Measurements from ENCODE around the gene LEUTX.

The LEUTX gene

DNA sequence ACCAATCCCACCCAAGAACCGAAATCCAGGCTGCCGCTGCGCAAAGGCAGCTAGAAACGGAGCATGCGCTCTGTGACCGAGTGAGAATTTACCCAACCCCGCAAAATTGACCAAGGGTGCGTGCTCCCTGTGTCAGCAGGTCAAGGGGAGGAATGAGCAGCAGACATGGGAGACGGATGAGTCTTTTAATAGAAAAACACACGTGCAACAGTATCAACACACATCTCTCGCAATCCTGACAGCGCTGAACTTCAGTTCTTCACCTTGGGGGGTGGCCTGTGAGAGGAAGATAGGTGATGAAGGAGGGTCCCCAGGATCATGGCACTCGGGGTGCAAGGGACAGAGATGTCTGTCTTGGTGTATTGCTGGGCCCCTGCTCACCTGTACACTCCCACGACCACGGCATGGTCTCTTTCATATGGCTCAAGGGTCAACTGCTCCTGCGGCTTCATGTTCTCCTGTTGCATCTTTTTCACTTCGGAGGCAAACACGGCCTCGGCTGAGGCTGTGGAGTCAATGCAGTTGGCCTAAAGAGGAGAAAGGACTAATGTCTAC, 55.7 kb downstream of the LEUTX start:
- peak; percentile 97 for FAIRE-seq
- DNase-seq (ENCODE audit: extremely low spot score, insufficient read length, low read depth): no peak

Measured in GM18507 (cell line).